NT2/D1 (cell line): Measurements from ENCODE around the gene CACFD1.

Experiments
- SUZ12 ChIP-seq: IDR thresholded peaks from 2 replicates; pipeline ENCODE4 v1.6.1; 2011; ENCODE audit not compliant: insufficient read length, insufficient read depth; ENCODE audit errors: extremely low read depth
- YY1 ChIP-seq: IDR thresholded peaks from 2 replicates; pipeline ENCODE4 v1.6.1; 2011; ENCODE audit not compliant: insufficient read length, insufficient read depth
- ZNF274 ChIP-seq: IDR thresholded peaks from 2 replicates; pipeline ENCODE4 v1.6.1; 2011; ENCODE audit warnings: mild to moderate bottlenecking, low read depth, low read length

DNA sequence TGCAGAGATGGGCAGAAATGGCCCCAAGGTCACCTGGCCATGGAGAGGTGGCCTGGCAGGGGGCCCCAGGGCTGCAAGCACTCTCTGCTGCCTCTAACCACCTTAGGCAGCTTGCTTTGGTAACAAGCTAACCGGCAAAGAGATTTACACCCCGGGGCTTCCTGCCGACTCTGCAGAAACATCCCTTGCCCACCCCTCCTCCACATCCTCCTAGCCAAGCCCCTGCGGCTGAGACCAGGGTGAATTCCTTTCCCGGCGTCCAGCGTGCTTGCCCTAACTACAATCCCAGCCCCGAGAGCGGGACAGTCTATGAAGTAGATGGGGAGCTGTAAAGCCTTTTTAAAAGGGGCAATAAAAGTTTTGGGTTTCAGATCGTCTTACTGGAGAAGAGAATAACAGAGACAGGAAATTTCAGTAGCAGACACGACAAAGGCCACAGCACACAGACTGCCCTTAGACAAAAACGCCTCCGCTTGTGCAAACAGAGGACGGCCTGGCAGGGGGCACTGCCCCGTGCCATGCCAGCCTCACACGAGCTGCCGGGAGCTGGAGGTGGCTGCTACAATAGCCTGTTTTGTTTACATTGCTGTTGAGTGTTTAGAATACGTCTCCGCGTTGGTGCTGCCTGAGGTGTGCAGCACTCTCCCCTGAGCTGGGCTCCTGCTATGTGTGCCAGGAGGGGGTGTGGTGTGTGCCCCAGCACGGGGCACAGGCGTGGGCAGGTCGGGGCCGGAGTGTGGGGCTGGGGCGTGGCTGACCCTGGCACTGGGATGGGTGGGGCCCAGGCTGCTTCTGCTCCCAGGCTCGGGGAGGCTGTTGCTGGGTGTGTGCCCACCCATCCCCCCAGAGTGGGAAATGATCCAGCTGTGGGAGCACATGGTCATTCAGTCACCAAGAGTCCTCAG is 49.7 kb downstream of the CACFD1 start:
- TF ChIP-seq YY1 (no peak), ZNF274 (no peak), SUZ12 (no peak)
